Neural progenitor cell (in vitro differentiated cells): Measurements from ENCODE around the gene MRM2. TPM values are rescaled to one million over a fixed set of nuclear protein-coding genes. Genes with fewer than 3 reads are reported as not detected.

ENCODE experiments used
- DNase-seq: peaks from one replicate; pipeline ENCODE4 v3.0.0-alpha.2; 2016; ENCODE audit warnings: low spot score
- H2AFZ ChIP-seq: fragments of 200-600 bp; sonication (generic); replicated peaks from 2 replicates; pipeline ENCODE4 v1.6.1; 2016; ENCODE audit warnings: antibody characterized with exemption
- H3F3A ChIP-seq: fragments of 200-600 bp; sonication (generic); 2 replicates; pipeline ENCODE4 v1.6.1; 2016; ENCODE audit warnings: antibody characterized with exemption, low read depth
- H3K27ac ChIP-seq: fragments of 200-600 bp; sonication (generic); 2 replicates; pipeline ENCODE4 v1.5.1; 2016; ENCODE audit warnings: mild to moderate bottlenecking
- H3K27me3 ChIP-seq: fragments of 200-600 bp; sonication (generic); 2 replicates; pipeline ENCODE4 v1.6.1; 2016; ENCODE audit warnings: mild to moderate bottlenecking, moderate library complexity
- H3K36me3 ChIP-seq: fragments of 200-600 bp; sonication (generic); 2 replicates; pipeline ENCODE4 v1.5.1; 2016
- H3K4me1 ChIP-seq: fragments of 200-600 bp; sonication (generic); 2 replicates; pipeline ENCODE4 v1.6.1; 2016; ENCODE audit warnings: mixed run types
- H3K4me2 ChIP-seq: fragments of 200-600 bp; sonication (generic); 2 replicates; pipeline ENCODE4 v1.6.1; 2016
- H3K4me3 ChIP-seq: fragments of 200-600 bp; sonication (generic); 2 replicates; pipeline ENCODE4 v1.5.1; 2016
- H3K79me2 ChIP-seq: fragments of 200-600 bp; sonication (generic); 2 replicates; pipeline ENCODE4 v1.6.1; 2016; ENCODE audit warnings: low read depth
- H3K9ac ChIP-seq: fragments of 200-600 bp; sonication (generic); 2 replicates; pipeline ENCODE4 v1.6.1; 2016
- H3K9me3 ChIP-seq: fragments of 200-600 bp; sonication (generic); 2 replicates; pipeline ENCODE4 v1.5.1; 2016; ENCODE audit warnings: low read depth
- H4K20me1 ChIP-seq: fragments of 200-600 bp; sonication (generic); 2 replicates; pipeline ENCODE4 v1.6.1; 2016; ENCODE audit warnings: low read depth
- H3K27ac Mint-ChIP-seq: 3 replicates; pipeline ENCODE4 v1.8.0; 2021; ENCODE audit warnings: mixed read lengths
- H3K27me3 Mint-ChIP-seq: 2 replicates; pipeline ENCODE4 v1.8.0; 2022; ENCODE audit warnings: low read depth, mild to moderate bottlenecking, inconsistent platforms, moderate library complexity, mixed read lengths; ENCODE audit not compliant: insufficient read depth
- H3K36me3 Mint-ChIP-seq: 3 replicates; pipeline ENCODE4 v1.8.0; 2021; ENCODE audit warnings: mixed read lengths
- H3K4me1 Mint-ChIP-seq: 3 replicates; pipeline ENCODE4 v1.8.0; 2021; ENCODE audit warnings: mixed read lengths
- H3K4me3 Mint-ChIP-seq: 3 replicates; pipeline ENCODE4 v1.8.0; 2021; ENCODE audit warnings: mild to moderate bottlenecking, moderate library complexity, mixed read lengths
- H3K9me3 Mint-ChIP-seq: 3 replicates; pipeline ENCODE4 v1.8.0; 2020; ENCODE audit warnings: mixed read lengths
- CTCF ChIP-seq: fragments of 200-600 bp; sonication (generic); IDR thresholded peaks from 2 replicates; pipeline ENCODE4 v1.5.1; 2017; ENCODE audit warnings: antibody characterized with exemption, mild to moderate bottlenecking
- EZH2 ChIP-seq: fragments of 200-600 bp; sonication (generic); IDR thresholded peaks from 2 replicates; pipeline ENCODE4 v1.6.1; 2017; ENCODE audit warnings: antibody characterized with exemption, mild to moderate bottlenecking, moderate library complexity
- EZH2phosphoT487 ChIP-seq: fragments of 200-600 bp; sonication (generic); IDR thresholded peaks from 2 replicates; pipeline ENCODE4 v1.6.1; 2017; ENCODE audit warnings: antibody characterized with exemption
- total RNA-seq: library from RNA; depleted of rRNA; stranded (reverse); fragments of >200 nt; gene quantifications from 2 replicates; pipeline ENCODE4 v1.2.3, GENCODE V29; 2015; ENCODE audit warnings: low replicate concordance

Gene MRM2
- total RNA-seq, 1 donor from 2014 or later, result 34.3 TPM

GRCh38 chr7:2224934-2225333 lies 17.1 kb downstream of the MRM2 start:
- TF ChIP-seq CTCF (no peak), EZH2 (no peak), EZH2phosphoT487 (no peak)

GRCh38 chr7:2224491-2224928 lies 17.5 kb downstream of the MRM2 start:
- H3K27ac Mint-ChIP-seq, result no peak overlapping the region
- peaks cover 21% of the 10 kb centered on the region for H3K36me3 Mint-ChIP-seq
- H4K20me1 ChIP-seq, result peaks cover 28% of the 10 kb centered on the region

More at GRCh38 chr7:2224934-2225333, 17.1 kb downstream of the MRM2 start:
- Mint-ChIP-seq H3K4me3 (no peak overlapping the region), H3K9me3 (no peaks in the 10 kb centered on the region), H3K27me3 (peaks cover 8% of the 10 kb centered on the region), H3K36me3 (peaks cover 22% of the 10 kb centered on the region), H3K4me1 (no peaks in the 10 kb centered on the region), H3K27ac (no peak overlapping the region)
- no peaks in the 10 kb centered on the region for H3F3A ChIP-seq
- H3K9ac ChIP-seq, result no peak overlapping the region
- H4K20me1 ChIP-seq, result peaks cover 29% of the 10 kb centered on the region
- no peak overlapping the region for H3K4me2 ChIP-seq
- H3K9me3 ChIP-seq, result no peaks in the 10 kb centered on the region
- no peaks in the 10 kb centered on the region for H3K27me3 ChIP-seq
- H3K4me1 ChIP-seq, result no peaks in the 10 kb centered on the region
- peaks cover 49% of the 10 kb centered on the region for H3K79me2 ChIP-seq
- no peak overlapping the region for H3K27ac ChIP-seq
- H3K4me3 ChIP-seq, result no peak overlapping the region
- no peak for DNase-seq
- no peak overlapping the region for H2AFZ ChIP-seq
- no peaks in the 10 kb centered on the region for H3K36me3 ChIP-seq

GRCh38 chr7:2223321-2223720 lies 18.7 kb downstream of the MRM2 start:
- Histone ChIP-seq H3K4me2 (no peak overlapping the region), H2AFZ (no peak overlapping the region), H3K27me3 (no peaks in the 10 kb centered on the region), H3F3A (no peaks in the 10 kb centered on the region), H3K36me3 (no peaks in the 10 kb centered on the region), H3K9ac (no peak overlapping the region), H3K4me3 (no peak overlapping the region), H4K20me1 (peaks cover 22% of the 10 kb centered on the region), H3K27ac (no peak overlapping the region), H3K4me1 (no peaks in the 10 kb centered on the region), H3K79me2 (peaks cover 34% of the 10 kb centered on the region), H3K9me3 (no peaks in the 10 kb centered on the region)
- Mint-ChIP-seq H3K4me1 (no peaks in the 10 kb centered on the region), H3K9me3 (no peaks in the 10 kb centered on the region), H3K27me3 (peaks cover 8% of the 10 kb centered on the region), H3K4me3 (no peak overlapping the region), H3K36me3 (peaks cover 21% of the 10 kb centered on the region), H3K27ac (no peak overlapping the region)
- DNase-seq, result no peak
- TF ChIP-seq CTCF (no peak), EZH2phosphoT487 (no peak)

More at GRCh38 chr7:2224491-2224928, 17.5 kb downstream of the MRM2 start:
- H3K79me2 ChIP-seq, result peaks cover 45% of the 10 kb centered on the region
- Mint-ChIP-seq H3K9me3 (no peaks in the 10 kb centered on the region), H3K4me1 (no peaks in the 10 kb centered on the region), H3K27me3 (peaks cover 9% of the 10 kb centered on the region), H3K4me3 (no peak overlapping the region)
- no peaks in the 10 kb centered on the region for H3K27me3 ChIP-seq
- no peaks in the 10 kb centered on the region for H3K36me3 ChIP-seq
- H3K9ac ChIP-seq, result no peak overlapping the region
- no peak overlapping the region for H2AFZ ChIP-seq
- TF ChIP-seq EZH2phosphoT487 (no peak), CTCF (no peak), EZH2 (no peak)
- no peaks in the 10 kb centered on the region for H3F3A ChIP-seq
- H3K4me1 ChIP-seq, result no peaks in the 10 kb centered on the region
- no peak for DNase-seq
- H3K4me3 ChIP-seq, result no peak overlapping the region
- H3K9me3 ChIP-seq, result no peaks in the 10 kb centered on the region
- no peak overlapping the region for H3K27ac ChIP-seq
- no peak overlapping the region for H3K4me2 ChIP-seq
